ENCODE results near the gene MVB12A.
A peak's percentile ranks its signal among the peaks of the same experiment; 100 is the strongest.

MVB12A gene

GRCh38 chr19:17405250-17406045, 14.4 kb upstream of the MVB12A start, which contains the start of gene BST2:
Gene BST2 (minus strand): TSS chr19:17405630. CDS start chr19:17405575, 55 bp downstream.
- Histone ChIP-seq H2AFZ (ENCODE audit: low read length) (peak within 1 kb of the TSS; percentile 86), H3K14ac (ENCODE audit: low read length) (no peak within 1 kb of the TSS), H4K8ac (ENCODE audit: low read depth, low read length) (no peak within 1 kb of the TSS), H3K36me3 (replicated peaks in 1 of 2; ENCODE audit: control insufficient read depth in 2 of 2, insufficient read depth in 2 of 2, low read length in 2 of 2) (peaks cover 0 to 1% of the 10 kb centered on the region in 2 donors), H3K9me3 (replicated peaks in 1 of 2; ENCODE audit: control insufficient read depth in 2 of 2, insufficient read depth in 1 of 2, low read depth in 1 of 2, low read length in 2 of 2) (no peaks in the 10 kb centered on the region), H3K27me3 (ENCODE audit: control insufficient read depth in 3 of 3, insufficient read depth in 3 of 3, low read depth in 1 of 3, low read length in 3 of 3) (no peaks in the 10 kb centered on the region), H3K4ac (ENCODE audit: low read length) (peak within 1 kb of the TSS; percentile 43), H3K27ac (replicated peaks; ENCODE audit: low read length) (peak within 1 kb of the TSS; percentile 98), H3K4me3 (ENCODE audit: low read length in 2 of 2) (peak within 1 kb of the TSS; percentile 14 to 76), H4K91ac (ENCODE audit: low read depth, low read length, poor library complexity) (no peak within 1 kb of the TSS), H2AK5ac (ENCODE audit: low read depth, low read length) (peak within 1 kb of the TSS; percentile 98), H2BK15ac (ENCODE audit: low read length) (peak within 1 kb of the TSS; percentile 65), H3K23ac (ENCODE audit: low read depth, low read length, poor library complexity) (no peak within 1 kb of the TSS), H2BK120ac (ENCODE audit: low read depth, low read length) (peak within 1 kb of the TSS; percentile 8), H3K4me2 (ENCODE audit: insufficient read depth, low read length, poor library complexity, severe bottlenecking) (peak within 1 kb of the TSS; percentile 76), H3K18ac (ENCODE audit: low read length) (peak within 1 kb of the TSS; percentile 92), H3K79me1 (ENCODE audit: low read depth, low read length) (peaks cover 1% of the 10 kb centered on the region), H3K9ac (ENCODE audit: low read depth, low read length, poor library complexity) (peak within 1 kb of the TSS; percentile 63), H2BK12ac (ENCODE audit: low read length) (peak within 1 kb of the TSS; percentile 59), H3K4me1 (ENCODE audit: control insufficient read depth in 2 of 2, insufficient read depth in 1 of 2, low read depth in 1 of 2, low read length in 2 of 2) (peaks cover 21 to 30% of the 10 kb centered on the region in 2 donors), H2BK5ac (ENCODE audit: low read length) (peak within 1 kb of the TSS; percentile 80)
- no CpG with 5 or more reads among the region's 18 CpGs for WGBS, 2 donors (ENCODE audit: extremely low coverage in 2 of 2, insufficient read length in 2 of 2, insufficient replicate concordance in 1 of 2)
- DNase-seq (ENCODE audit: low spot score), result no peak

DNA sequence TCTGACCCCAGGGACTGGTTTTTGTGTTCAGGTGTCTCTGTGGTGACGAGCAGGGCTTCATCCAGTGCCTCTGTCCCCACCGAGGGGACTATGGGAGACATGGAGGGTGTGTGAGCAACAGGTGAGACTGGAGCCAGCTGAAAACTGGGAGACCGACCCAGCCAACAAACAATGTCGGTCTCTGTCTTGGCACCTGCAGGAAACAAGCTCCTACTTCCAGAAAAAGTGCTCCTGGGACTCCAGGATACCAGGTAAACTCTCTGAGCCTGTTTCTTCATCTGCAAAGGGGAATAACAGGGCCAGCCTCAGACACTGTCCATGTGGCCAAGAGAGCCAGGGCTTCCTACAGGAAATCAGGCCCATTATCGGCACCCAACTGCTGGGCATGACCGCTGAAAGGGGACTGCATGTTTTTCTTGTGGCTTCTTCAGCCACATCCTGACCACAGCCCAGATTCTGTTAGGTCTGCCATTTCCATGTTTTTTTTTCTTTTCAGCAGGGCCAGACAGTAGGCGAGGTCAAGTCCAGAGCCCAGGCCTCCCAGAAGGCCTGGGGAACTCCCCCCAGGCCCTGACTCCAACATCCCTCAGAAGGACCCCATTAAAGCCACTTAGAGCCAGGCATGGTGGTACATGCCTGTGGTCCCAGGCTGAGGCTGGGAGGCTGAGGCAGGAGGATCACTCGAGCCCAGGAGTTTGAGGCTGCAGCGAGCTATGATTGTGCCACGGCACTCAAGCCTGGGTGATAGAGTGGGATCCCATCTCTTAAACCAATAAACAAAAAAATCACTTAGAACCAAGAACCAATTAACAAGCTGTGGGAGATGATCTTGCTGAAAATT, 13.6 kb upstream of the MVB12A start:
- no peak for DNase-seq (ENCODE audit: low spot score)
- no peak overlapping the region for H3K27ac ChIP-seq (replicated peaks; ENCODE audit: low read length)
- no peak overlapping the region for H3K9ac ChIP-seq (ENCODE audit: low read depth, low read length, poor library complexity)
- peaks cover 0 to 1% of the 10 kb centered on the region in 2 donors for H3K36me3 ChIP-seq (replicated peaks in 1 of 2; ENCODE audit: control insufficient read depth in 2 of 2, insufficient read depth in 2 of 2, low read length in 2 of 2)
- H2BK15ac ChIP-seq (ENCODE audit: low read length), result no peak overlapping the region
- H2AFZ ChIP-seq (ENCODE audit: low read length), result no peak overlapping the region
- no peak overlapping the region for H4K91ac ChIP-seq (ENCODE audit: low read depth, low read length, poor library complexity)
- no peak overlapping the region for H3K23ac ChIP-seq (ENCODE audit: low read depth, low read length, poor library complexity)
- no peak overlapping the region for H3K14ac ChIP-seq (ENCODE audit: low read length)
- H3K4me3 ChIP-seq (ENCODE audit: low read length in 2 of 2), result no peak overlapping the region
- no peak overlapping the region for H2BK120ac ChIP-seq (ENCODE audit: low read depth, low read length)
- peak overlapping the region; percentile 23 for H2AK5ac ChIP-seq (ENCODE audit: low read depth, low read length)
- no peak overlapping the region for H2BK12ac ChIP-seq (ENCODE audit: low read length)
- no CpG with 5 or more reads among the region's 10 CpGs for WGBS, 2 donors (ENCODE audit: extremely low coverage in 2 of 2, insufficient read length in 2 of 2, insufficient replicate concordance in 1 of 2)
- H3K27me3 ChIP-seq (ENCODE audit: control insufficient read depth in 3 of 3, insufficient read depth in 3 of 3, low read depth in 1 of 3, low read length in 3 of 3), result no peaks in the 10 kb centered on the region
- H3K4me1 ChIP-seq (ENCODE audit: control insufficient read depth in 2 of 2, insufficient read depth in 1 of 2, low read depth in 1 of 2, low read length in 2 of 2), result peaks cover 21 to 30% of the 10 kb centered on the region in 2 donors
- no peak overlapping the region for H3K18ac ChIP-seq (ENCODE audit: low read length)
- no peak overlapping the region for H4K8ac ChIP-seq (ENCODE audit: low read depth, low read length)
- H3K4ac ChIP-seq (ENCODE audit: low read length), result no peak overlapping the region
- H3K79me1 ChIP-seq (ENCODE audit: low read depth, low read length), result peaks cover 1% of the 10 kb centered on the region
- no peak overlapping the region for H3K4me2 ChIP-seq (ENCODE audit: insufficient read depth, low read length, poor library complexity, severe bottlenecking)
- H2BK5ac ChIP-seq (ENCODE audit: low read length), result no peak overlapping the region
- H3K9me3 ChIP-seq (replicated peaks in 1 of 2; ENCODE audit: control insufficient read depth in 2 of 2, insufficient read depth in 1 of 2, low read depth in 1 of 2, low read length in 2 of 2), result no peaks in the 10 kb centered on the region

DNA sequence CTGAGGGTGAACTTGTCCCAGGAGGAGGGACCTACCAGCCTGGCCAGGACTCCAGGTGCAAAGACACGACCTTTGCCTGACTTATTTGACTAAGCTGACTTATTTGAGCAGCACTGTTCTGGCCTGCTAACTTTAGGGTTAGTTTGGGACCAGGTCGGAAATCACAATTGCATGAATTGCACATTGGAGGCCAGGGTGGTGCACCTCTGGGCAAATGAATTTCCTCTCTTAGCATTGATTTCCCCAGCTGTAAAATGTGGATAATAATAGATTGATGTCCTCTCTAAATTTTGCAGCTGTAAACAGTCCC, 13.0 kb upstream of the MVB12A start:
- H3K9ac ChIP-seq (ENCODE audit: low read depth, low read length, poor library complexity), result no peak overlapping the region
- no peak overlapping the region for H4K91ac ChIP-seq (ENCODE audit: low read depth, low read length, poor library complexity)
- H3K4me3 ChIP-seq (ENCODE audit: low read length in 2 of 2), result peak overlapping the region in 1 of 2 donors; percentile 24
- H2BK15ac ChIP-seq (ENCODE audit: low read length), result no peak overlapping the region
- H3K4me1 ChIP-seq (ENCODE audit: control insufficient read depth in 2 of 2, insufficient read depth in 1 of 2, low read depth in 1 of 2, low read length in 2 of 2), result peaks cover 21 to 30% of the 10 kb centered on the region in 2 donors
- no peak overlapping the region for H2AK5ac ChIP-seq (ENCODE audit: low read depth, low read length)
- DNase-seq (ENCODE audit: low spot score), result no peak
- no peak overlapping the region for H3K23ac ChIP-seq (ENCODE audit: low read depth, low read length, poor library complexity)
- no peak overlapping the region for H3K18ac ChIP-seq (ENCODE audit: low read length)
- H3K27ac ChIP-seq (replicated peaks; ENCODE audit: low read length), result no peak overlapping the region
- H3K4ac ChIP-seq (ENCODE audit: low read length), result no peak overlapping the region
- no peak overlapping the region for H3K4me2 ChIP-seq (ENCODE audit: insufficient read depth, low read length, poor library complexity, severe bottlenecking)
- no peak overlapping the region for H3K14ac ChIP-seq (ENCODE audit: low read length)
- no peaks in the 10 kb centered on the region for H3K36me3 ChIP-seq (replicated peaks in 1 of 2; ENCODE audit: control insufficient read depth in 2 of 2, insufficient read depth in 2 of 2, low read length in 2 of 2)
- no peaks in the 10 kb centered on the region for H3K9me3 ChIP-seq (replicated peaks in 1 of 2; ENCODE audit: control insufficient read depth in 2 of 2, insufficient read depth in 1 of 2, low read depth in 1 of 2, low read length in 2 of 2)
- H2BK12ac ChIP-seq (ENCODE audit: low read length), result no peak overlapping the region
- no peak overlapping the region for H2BK5ac ChIP-seq (ENCODE audit: low read length)
- no peak overlapping the region for H4K8ac ChIP-seq (ENCODE audit: low read depth, low read length)
- no peak overlapping the region for H2BK120ac ChIP-seq (ENCODE audit: low read depth, low read length)
- WGBS, 2 donors (ENCODE audit: extremely low coverage in 2 of 2, insufficient read length in 2 of 2, insufficient replicate concordance in 1 of 2), result no CpG with 5 or more reads among the region's 2 CpGs
- peaks cover 1% of the 10 kb centered on the region for H3K79me1 ChIP-seq (ENCODE audit: low read depth, low read length)
- H3K27me3 ChIP-seq (ENCODE audit: control insufficient read depth in 3 of 3, insufficient read depth in 3 of 3, low read depth in 1 of 3, low read length in 3 of 3), result no peaks in the 10 kb centered on the region
- peak overlapping the region; percentile 49 for H2AFZ ChIP-seq (ENCODE audit: low read length)

GRCh38 chr19:17409990-17410389, 9.9 kb upstream of the MVB12A start:
- no peak overlapping the region for H3K4me3 ChIP-seq (ENCODE audit: low read length in 2 of 2)
- no peak overlapping the region for H2AK5ac ChIP-seq (ENCODE audit: low read depth, low read length)
- no peak overlapping the region for H2BK5ac ChIP-seq (ENCODE audit: low read length)
- H4K91ac ChIP-seq (ENCODE audit: low read depth, low read length, poor library complexity), result no peak overlapping the region
- no peaks in the 10 kb centered on the region for H3K36me3 ChIP-seq (replicated peaks in 1 of 2; ENCODE audit: control insufficient read depth in 2 of 2, insufficient read depth in 2 of 2, low read length in 2 of 2)
- no peak overlapping the region for H2BK15ac ChIP-seq (ENCODE audit: low read length)
- H2AFZ ChIP-seq (ENCODE audit: low read length), result no peak overlapping the region
- peaks cover 12 to 29% of the 10 kb centered on the region in 2 donors for H3K4me1 ChIP-seq (ENCODE audit: control insufficient read depth in 2 of 2, insufficient read depth in 1 of 2, low read depth in 1 of 2, low read length in 2 of 2)
- no CpG with 5 or more reads among the region's 9 CpGs for WGBS, 2 donors (ENCODE audit: extremely low coverage in 2 of 2, insufficient read length in 2 of 2, insufficient replicate concordance in 1 of 2)
- H3K9me3 ChIP-seq (replicated peaks in 1 of 2; ENCODE audit: control insufficient read depth in 2 of 2, insufficient read depth in 1 of 2, low read depth in 1 of 2, low read length in 2 of 2), result no peaks in the 10 kb centered on the region
- H3K23ac ChIP-seq (ENCODE audit: low read depth, low read length, poor library complexity), result no peak overlapping the region
- DNase-seq (ENCODE audit: low spot score), result no peak
- no peak overlapping the region for H2BK120ac ChIP-seq (ENCODE audit: low read depth, low read length)
- H3K4me2 ChIP-seq (ENCODE audit: insufficient read depth, low read length, poor library complexity, severe bottlenecking), result no peak overlapping the region
- H2BK12ac ChIP-seq (ENCODE audit: low read length), result no peak overlapping the region
- H3K18ac ChIP-seq (ENCODE audit: low read length), result no peak overlapping the region
- H3K27ac ChIP-seq (replicated peaks; ENCODE audit: low read length), result no peak overlapping the region
- no peak overlapping the region for H4K8ac ChIP-seq (ENCODE audit: low read depth, low read length)
- H3K27me3 ChIP-seq (ENCODE audit: control insufficient read depth in 3 of 3, insufficient read depth in 3 of 3, low read depth in 1 of 3, low read length in 3 of 3), result no peaks in the 10 kb centered on the region
- no peak overlapping the region for H3K14ac ChIP-seq (ENCODE audit: low read length)
- H3K9ac ChIP-seq (ENCODE audit: low read depth, low read length, poor library complexity), result no peak overlapping the region
- no peak overlapping the region for H3K4ac ChIP-seq (ENCODE audit: low read length)
- H3K79me1 ChIP-seq (ENCODE audit: low read depth, low read length), result no peaks in the 10 kb centered on the region

Measured in neuronal stem cell (in vitro differentiated cells).